Upper lobe of right lung (tissue), 1 donor: ENCODE measurements around the gene SOWAHA. TPM values are rescaled to one million over a fixed set of nuclear protein-coding genes. Genes with fewer than 3 reads are reported as not detected.

Experiments used
- ATAC-seq: fragments of 200-7000 bp; cut with Tn5 transposase; one replicate; pipeline ENCODE4 v1.9.1; 2020; ENCODE audit warnings: mild to moderate bottlenecking, moderate library complexity
- DNase-seq: peaks from one replicate; pipeline ENCODE4 v3.0.0-alpha.2; 2020
- H3K27ac ChIP-seq: fragments of 200-600 bp; one replicate; pipeline ENCODE4 v1.8.0; 2022
- H3K27me3 ChIP-seq: fragments of 200-600 bp; one replicate; pipeline ENCODE4 v1.8.0; 2022; ENCODE audit warnings: mild to moderate bottlenecking
- H3K36me3 ChIP-seq: fragments of 200-600 bp; one replicate; pipeline ENCODE4 v1.8.0; 2022
- H3K4me1 ChIP-seq: fragments of 200-600 bp; one replicate; pipeline ENCODE4 v1.8.0; 2022
- H3K4me3 ChIP-seq: fragments of 200-600 bp; one replicate; pipeline ENCODE4 v1.8.0; 2022; ENCODE audit warnings: mild to moderate bottlenecking
- H3K9me3 ChIP-seq: fragments of 200-600 bp; one replicate; pipeline ENCODE4 v1.8.0; 2022
- intact Hi-C: fragments of 100-400 bp; cut with DNase I; formaldehyde crosslinking; loops from one replicate; pipeline ENCODE4 v1.11.0; 2022
- total RNA-seq: library from RNA; stranded (reverse); fragmentation: NEBNext Ultra II Directional; extraction: Animal tissue kit (Norgen Biotek cat#: 25700); gene quantifications from one replicate; pipeline ENCODE4 v1.2.1, GENCODE V29; 2021
- TF ChIP-seq, protein P1 (sequence below): fragments of 200-600 bp; IDR thresholded peaks from one replicate; pipeline ENCODE4 v1.8.0; 2022; ENCODE audit warnings: antibody characterized with exemption
- donor health status: DM: no; HTN: yes; CAD: no; lungs with severe emphysema.

Gene SOWAHA
- total RNA-seq, 1 donor from 2014 or later = not detected

DNA sequence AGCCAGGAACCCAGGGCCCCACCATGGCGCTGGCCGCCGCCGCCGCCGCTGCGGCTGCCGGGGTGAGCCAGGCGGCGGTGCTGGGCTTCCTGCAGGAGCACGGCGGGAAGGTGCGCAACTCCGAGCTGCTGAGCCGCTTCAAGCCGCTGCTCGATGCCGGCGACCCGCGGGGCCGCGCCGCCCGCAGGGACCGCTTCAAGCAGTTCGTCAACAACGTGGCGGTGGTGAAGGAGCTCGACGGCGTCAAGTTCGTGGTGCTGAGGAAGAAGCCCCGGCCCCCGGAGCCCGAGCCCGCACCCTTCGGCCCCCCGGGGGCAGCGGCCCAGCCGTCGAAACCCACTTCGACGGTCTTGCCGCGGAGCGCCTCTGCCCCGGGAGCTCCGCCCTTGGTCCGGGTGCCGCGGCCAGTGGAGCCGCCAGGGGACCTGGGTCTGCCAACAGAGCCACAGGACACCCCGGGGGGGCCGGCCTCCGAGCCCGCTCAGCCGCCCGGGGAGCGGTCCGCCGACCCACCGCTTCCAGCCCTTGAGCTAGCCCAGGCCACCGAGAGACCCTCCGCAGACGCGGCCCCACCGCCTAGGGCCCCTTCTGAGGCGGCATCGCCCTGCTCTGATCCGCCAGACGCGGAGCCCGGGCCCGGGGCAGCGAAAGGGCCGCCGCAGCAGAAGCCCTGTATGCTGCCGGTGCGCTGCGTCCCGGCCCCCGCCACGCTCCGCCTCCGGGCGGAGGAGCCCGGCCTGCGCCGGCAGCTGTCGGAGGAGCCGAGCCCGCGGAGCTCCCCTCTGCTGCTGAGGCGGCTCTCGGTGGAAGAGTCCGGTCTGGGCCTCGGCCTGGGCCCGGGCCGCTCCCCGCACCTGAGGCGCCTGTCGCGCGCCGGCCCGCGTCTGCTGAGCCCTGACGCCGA, 749 bp downstream of the SOWAHA start:
- DNase-seq = no peak
- Histone ChIP-seq H3K27me3 (peaks cover 32% of the 10 kb centered on the region), H3K9me3 (no peaks in the 10 kb centered on the region), H3K36me3 (no peaks in the 10 kb centered on the region), H3K27ac (no peak overlapping the region), H3K4me3 (peak overlapping the region; percentile 40), H3K4me1 (peaks cover 13% of the 10 kb centered on the region)
- peak; percentile 77 for ATAC-seq
- intact Hi-C loops = no loop called here
- TF ChIP-seq, protein P1, sequence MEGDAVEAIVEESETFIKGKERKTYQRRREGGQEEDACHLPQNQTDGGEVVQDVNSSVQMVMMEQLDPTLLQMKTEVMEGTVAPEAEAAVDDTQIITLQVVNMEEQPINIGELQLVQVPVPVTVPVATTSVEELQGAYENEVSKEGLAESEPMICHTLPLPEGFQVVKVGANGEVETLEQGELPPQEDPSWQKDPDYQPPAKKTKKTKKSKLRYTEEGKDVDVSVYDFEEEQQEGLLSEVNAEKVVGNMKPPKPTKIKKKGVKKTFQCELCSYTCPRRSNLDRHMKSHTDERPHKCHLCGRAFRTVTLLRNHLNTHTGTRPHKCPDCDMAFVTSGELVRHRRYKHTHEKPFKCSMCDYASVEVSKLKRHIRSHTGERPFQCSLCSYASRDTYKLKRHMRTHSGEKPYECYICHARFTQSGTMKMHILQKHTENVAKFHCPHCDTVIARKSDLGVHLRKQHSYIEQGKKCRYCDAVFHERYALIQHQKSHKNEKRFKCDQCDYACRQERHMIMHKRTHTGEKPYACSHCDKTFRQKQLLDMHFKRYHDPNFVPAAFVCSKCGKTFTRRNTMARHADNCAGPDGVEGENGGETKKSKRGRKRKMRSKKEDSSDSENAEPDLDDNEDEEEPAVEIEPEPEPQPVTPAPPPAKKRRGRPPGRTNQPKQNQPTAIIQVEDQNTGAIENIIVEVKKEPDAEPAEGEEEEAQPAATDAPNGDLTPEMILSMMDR = no peak

DNA sequence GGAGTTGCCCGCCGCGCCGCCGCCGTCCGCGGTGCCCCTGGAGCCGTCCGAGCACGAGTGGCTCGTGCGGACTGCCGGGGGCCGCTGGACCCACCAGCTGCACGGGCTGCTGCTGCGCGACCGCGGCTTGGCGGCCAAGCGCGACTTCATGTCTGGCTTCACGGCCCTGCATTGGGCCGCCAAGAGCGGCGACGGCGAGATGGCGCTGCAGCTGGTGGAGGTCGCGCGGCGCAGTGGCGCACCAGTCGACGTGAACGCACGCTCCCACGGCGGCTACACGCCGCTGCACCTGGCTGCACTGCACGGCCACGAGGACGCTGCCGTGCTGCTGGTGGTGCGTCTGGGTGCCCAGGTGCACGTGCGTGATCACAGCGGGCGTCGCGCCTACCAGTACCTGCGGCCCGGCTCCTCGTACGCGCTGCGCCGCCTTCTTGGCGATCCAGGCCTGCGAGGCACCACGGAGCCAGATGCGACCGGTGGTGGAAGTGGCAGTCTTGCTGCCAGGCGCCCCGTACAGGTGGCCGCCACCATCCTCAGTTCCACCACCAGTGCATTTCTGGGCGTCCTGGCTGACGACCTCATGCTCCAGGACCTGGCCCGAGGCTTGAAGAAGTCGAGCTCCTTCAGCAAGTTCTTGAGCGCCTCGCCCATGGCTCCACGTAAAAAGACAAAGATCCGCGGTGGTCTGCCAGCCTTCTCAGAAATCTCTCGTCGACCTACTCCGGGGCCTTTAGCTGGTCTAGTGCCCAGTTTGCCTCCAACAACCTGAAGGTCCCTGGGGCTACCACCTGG, 1.6 kb downstream of the SOWAHA start:
- Histone ChIP-seq H3K4me1 (peaks cover 13% of the 10 kb centered on the region), H3K9me3 (no peaks in the 10 kb centered on the region), H3K36me3 (no peaks in the 10 kb centered on the region), H3K27ac (no peak overlapping the region), H3K27me3 (peaks cover 32% of the 10 kb centered on the region), H3K4me3 (peak overlapping the region; percentile 40)
- ATAC-seq (peak; percentile 4), DNase-seq (no peak)
- intact Hi-C loops = no loop called here
- TF ChIP-seq, protein P1 = no peak

DNA sequence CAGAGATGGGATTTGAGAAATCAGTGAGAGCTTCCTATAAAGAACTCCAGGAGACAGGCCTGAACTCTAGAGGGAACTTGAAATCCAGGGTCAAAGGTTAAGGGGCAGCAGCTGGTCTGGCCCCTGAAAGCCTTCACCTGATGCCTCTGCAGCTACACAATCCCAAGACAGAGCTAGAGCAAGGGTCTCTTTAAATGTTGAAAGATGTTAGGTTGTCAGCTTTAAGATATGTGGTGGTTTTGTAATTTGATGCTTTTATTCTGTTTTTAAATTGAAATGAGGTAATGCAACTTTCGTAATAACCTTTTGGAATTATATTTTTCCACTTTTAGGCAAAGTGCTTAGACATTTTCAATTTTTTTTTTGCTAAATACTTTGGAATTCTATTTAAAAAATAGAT, 2.4 kb downstream of the SOWAHA start:
- ATAC-seq (no peak), DNase-seq (no peak)
- no peaks in the 10 kb centered on the region for H3K9me3 ChIP-seq
- TF ChIP-seq, protein P1 = no peak
- no peak overlapping the region for H3K27ac ChIP-seq
- peaks cover 13% of the 10 kb centered on the region for H3K4me1 ChIP-seq
- intact Hi-C loops = no loop called here
- H3K4me3 ChIP-seq = no peak overlapping the region
- H3K36me3 ChIP-seq = no peaks in the 10 kb centered on the region
- H3K27me3 ChIP-seq = peaks cover 30% of the 10 kb centered on the region

DNA sequence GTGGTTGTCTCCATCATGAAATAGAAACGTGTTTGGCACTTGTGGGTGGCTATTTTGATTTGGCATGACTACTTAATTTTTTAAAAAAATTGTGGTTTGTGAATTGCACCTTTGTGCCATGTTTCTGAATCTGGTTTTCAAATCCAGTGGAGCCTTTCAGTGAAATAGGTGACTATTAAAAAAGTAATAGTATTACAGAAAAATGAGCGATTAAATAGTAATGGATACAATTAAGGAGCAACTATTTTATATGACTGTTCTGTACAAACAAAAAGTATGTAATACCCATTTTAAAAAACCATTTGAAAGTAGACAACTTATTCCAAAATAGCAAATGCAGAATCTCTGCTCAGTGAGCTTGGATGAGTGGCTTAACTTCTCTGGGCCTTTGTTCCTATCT, 3.0 kb downstream of the SOWAHA start:
- H3K27ac ChIP-seq = no peak overlapping the region
- H3K36me3 ChIP-seq = no peaks in the 10 kb centered on the region
- no peak overlapping the region for H3K4me3 ChIP-seq
- DNase-seq (no peak), ATAC-seq (no peak)
- H3K9me3 ChIP-seq = no peaks in the 10 kb centered on the region
- peaks cover 13% of the 10 kb centered on the region for H3K4me1 ChIP-seq
- TF ChIP-seq, protein P1 = no peak
- intact Hi-C loops = no loop called here
- H3K27me3 ChIP-seq = peaks cover 24% of the 10 kb centered on the region

DNA sequence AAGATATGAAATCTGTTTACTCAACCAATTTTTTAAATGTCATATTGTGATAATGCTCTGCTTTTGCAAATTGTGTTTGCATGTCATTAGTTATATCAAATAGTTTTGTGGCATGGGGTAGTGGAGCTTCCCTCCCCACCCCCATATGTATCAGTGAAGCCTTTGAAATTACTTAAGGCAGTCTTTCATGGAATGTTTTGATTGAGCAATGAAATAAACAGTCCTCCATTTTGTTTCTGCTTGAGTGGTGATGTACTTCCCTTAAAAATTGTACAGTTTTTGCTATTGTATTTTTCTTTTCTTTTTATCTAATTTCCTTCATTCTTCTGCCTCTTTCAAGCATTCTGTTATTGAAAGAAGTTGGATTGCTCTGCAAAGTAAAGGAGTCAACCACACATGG, 3.5 kb downstream of the SOWAHA start:
- TF ChIP-seq, protein P1 = no peak
- Histone ChIP-seq H3K36me3 (no peaks in the 10 kb centered on the region), H3K27ac (no peak overlapping the region), H3K4me1 (peaks cover 13% of the 10 kb centered on the region), H3K27me3 (peaks cover 19% of the 10 kb centered on the region), H3K9me3 (no peaks in the 10 kb centered on the region), H3K4me3 (no peak overlapping the region)
- intact Hi-C loops = no loop called here
- no peak for ATAC-seq
- DNase-seq = no peak
